Upper lobe of left lung (tissue), 4 donors: ENCODE measurements around the gene AQP2.

Experiments
- CTCF ChIP-seq, 6 experiments: fragments of 450-650 bp in 4 of 6; fragments of 200-600 bp in 2 of 6; sonication (generic) in 2 of 6; IDR thresholded peaks; one replicate each; pipeline ENCODE4 v1.5.1; 2016 to 2019; ENCODE audit warnings: antibody characterized with exemption in 6 of 6
- EP300 ChIP-seq, 4 donors: sonication (generic); formaldehyde crosslinking; IDR thresholded peaks; one replicate each; pipeline ENCODE4 v1.5.1; 2017; ENCODE audit warnings: antibody characterized with exemption in 4 of 4, control low read depth in 2 of 4
- POLR2A ChIP-seq, 4 donors: fragments of 450-650 bp; IDR thresholded peaks; one replicate each; pipeline ENCODE4 v1.5.1; 2016 to 2017; ENCODE audit warnings: antibody characterized with exemption in 4 of 4, mild to moderate bottlenecking in 2 of 4
- POLR2AphosphoS5 ChIP-seq, 2 donors: sonication (generic); formaldehyde crosslinking; IDR thresholded peaks; one replicate each; pipeline ENCODE4 v1.5.1; 2017; ENCODE audit warnings: antibody characterized with exemption in 2 of 2

DNA sequence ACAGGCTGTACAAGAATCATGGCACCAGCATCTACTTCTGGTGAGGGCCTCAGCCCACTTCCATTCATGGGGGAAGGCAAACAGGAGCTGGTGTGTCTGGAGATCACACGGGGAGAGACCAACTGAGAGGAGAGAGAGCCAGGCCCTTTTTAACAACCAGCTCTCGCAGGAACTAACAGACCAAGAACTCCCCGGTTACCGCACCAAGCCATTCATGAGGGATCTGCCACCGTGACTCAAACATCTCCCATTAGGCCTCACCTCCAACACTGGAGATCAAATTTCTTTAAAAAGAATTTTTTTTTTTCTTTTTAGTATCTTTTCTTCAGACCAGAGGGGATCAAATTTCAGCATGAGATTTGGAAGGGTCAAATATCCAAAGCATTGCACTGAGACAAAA is 16.7 kb upstream of the AQP2 start:
- TF ChIP-seq CTCF (IDR thresholded peaks at IDR 0.05) (no peak), EP300 (IDR thresholded peaks at IDR 0.05) (no peak), POLR2A (IDR thresholded peaks at IDR 0.05) (no peak), POLR2AphosphoS5 (IDR thresholded peaks at IDR 0.05) (no peak)
